ENCODE results near the gene TCEANC2. TPM values are rescaled to one million over a fixed set of nuclear protein-coding genes. Genes with fewer than 3 reads are reported as not detected.

Gene TCEANC2
- total and polyA plus RNA-seq, 2 experiments from 2014 or later: 6.0 to 6.3 TPM

DNA sequence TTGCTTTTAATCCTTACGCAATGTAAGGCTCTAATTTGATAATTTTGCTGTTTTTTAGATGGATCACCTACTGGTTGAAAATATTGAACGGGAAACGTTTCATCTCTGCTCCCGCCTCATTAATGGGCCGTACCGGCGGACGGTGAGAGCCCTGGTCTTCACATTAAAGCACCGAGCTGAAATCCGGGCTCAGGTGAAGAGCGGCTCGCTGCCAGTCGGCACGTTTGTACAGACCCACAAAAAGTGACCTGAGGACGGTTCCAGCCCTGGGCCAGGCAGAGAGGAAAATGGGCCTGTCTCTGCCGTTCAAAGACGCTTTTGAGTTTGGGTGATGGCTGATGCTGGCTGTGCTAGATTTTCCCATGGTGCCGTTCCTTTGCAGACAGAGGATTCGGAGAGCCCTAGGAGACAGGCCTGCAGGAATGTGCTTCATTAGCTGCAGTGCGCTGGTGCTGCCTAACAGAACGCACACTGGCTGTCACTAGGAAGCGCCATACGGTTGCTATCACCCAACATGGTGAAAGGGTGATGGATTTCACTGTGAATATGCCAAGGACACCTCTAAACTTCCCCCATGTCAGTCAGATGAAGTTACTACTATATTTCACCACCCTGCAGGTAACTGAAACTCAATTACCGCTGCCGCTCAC lies 42.9 kb downstream of the TCEANC2 start:
- ATAC-seq: peak; percentile 63
- H3K27ac Mint-ChIP-seq: no peak overlapping the region

More for the DNA sequence above, 42.9 kb downstream of the TCEANC2 start:
- H3K27me3 Mint-ChIP-seq (ENCODE audit: insufficient read depth, low read depth, poor library complexity): no peaks in the 10 kb centered on the region
- no peak for TF ChIP-seq JUNB (IDR thresholded peaks at IDR 0.05; ENCODE audit: unreplicated experiment)
- TF ChIP-seq, protein P1, sequence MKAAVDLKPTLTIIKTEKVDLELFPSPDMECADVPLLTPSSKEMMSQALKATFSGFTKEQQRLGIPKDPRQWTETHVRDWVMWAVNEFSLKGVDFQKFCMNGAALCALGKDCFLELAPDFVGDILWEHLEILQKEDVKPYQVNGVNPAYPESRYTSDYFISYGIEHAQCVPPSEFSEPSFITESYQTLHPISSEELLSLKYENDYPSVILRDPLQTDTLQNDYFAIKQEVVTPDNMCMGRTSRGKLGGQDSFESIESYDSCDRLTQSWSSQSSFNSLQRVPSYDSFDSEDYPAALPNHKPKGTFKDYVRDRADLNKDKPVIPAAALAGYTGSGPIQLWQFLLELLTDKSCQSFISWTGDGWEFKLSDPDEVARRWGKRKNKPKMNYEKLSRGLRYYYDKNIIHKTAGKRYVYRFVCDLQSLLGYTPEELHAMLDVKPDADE (IDR thresholded peaks at IDR 0.05): no peak
- TF ChIP-seq EZH2phosphoT487 (IDR thresholded peaks at IDR 0.05; ENCODE audit: unreplicated experiment): no peak
- TF ChIP-seq, protein P2, sequence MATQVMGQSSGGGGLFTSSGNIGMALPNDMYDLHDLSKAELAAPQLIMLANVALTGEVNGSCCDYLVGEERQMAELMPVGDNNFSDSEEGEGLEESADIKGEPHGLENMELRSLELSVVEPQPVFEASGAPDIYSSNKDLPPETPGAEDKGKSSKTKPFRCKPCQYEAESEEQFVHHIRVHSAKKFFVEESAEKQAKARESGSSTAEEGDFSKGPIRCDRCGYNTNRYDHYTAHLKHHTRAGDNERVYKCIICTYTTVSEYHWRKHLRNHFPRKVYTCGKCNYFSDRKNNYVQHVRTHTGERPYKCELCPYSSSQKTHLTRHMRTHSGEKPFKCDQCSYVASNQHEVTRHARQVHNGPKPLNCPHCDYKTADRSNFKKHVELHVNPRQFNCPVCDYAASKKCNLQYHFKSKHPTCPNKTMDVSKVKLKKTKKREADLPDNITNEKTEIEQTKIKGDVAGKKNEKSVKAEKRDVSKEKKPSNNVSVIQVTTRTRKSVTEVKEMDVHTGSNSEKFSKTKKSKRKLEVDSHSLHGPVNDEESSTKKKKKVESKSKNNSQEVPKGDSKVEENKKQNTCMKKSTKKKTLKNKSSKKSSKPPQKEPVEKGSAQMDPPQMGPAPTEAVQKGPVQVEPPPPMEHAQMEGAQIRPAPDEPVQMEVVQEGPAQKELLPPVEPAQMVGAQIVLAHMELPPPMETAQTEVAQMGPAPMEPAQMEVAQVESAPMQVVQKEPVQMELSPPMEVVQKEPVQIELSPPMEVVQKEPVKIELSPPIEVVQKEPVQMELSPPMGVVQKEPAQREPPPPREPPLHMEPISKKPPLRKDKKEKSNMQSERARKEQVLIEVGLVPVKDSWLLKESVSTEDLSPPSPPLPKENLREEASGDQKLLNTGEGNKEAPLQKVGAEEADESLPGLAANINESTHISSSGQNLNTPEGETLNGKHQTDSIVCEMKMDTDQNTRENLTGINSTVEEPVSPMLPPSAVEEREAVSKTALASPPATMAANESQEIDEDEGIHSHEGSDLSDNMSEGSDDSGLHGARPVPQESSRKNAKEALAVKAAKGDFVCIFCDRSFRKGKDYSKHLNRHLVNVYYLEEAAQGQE (IDR thresholded peaks at IDR 0.05; ENCODE audit: unreplicated experiment): no peak
- TF ChIP-seq NANOG (IDR thresholded peaks at IDR 0.05; ENCODE audit: borderline replicate concordance): no peak
- TF ChIP-seq, protein P3, sequence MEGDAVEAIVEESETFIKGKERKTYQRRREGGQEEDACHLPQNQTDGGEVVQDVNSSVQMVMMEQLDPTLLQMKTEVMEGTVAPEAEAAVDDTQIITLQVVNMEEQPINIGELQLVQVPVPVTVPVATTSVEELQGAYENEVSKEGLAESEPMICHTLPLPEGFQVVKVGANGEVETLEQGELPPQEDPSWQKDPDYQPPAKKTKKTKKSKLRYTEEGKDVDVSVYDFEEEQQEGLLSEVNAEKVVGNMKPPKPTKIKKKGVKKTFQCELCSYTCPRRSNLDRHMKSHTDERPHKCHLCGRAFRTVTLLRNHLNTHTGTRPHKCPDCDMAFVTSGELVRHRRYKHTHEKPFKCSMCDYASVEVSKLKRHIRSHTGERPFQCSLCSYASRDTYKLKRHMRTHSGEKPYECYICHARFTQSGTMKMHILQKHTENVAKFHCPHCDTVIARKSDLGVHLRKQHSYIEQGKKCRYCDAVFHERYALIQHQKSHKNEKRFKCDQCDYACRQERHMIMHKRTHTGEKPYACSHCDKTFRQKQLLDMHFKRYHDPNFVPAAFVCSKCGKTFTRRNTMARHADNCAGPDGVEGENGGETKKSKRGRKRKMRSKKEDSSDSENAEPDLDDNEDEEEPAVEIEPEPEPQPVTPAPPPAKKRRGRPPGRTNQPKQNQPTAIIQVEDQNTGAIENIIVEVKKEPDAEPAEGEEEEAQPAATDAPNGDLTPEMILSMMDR (conservative IDR thresholded peaks at IDR 0.05; ENCODE audit: low read depth in 2 of 2): no peak; a peak in 1 of 4 replicates
- TF ChIP-seq POLR2AphosphoS5 (IDR thresholded peaks at IDR 0.05; ENCODE audit: low read depth): no peak
- TF ChIP-seq, protein P4, sequence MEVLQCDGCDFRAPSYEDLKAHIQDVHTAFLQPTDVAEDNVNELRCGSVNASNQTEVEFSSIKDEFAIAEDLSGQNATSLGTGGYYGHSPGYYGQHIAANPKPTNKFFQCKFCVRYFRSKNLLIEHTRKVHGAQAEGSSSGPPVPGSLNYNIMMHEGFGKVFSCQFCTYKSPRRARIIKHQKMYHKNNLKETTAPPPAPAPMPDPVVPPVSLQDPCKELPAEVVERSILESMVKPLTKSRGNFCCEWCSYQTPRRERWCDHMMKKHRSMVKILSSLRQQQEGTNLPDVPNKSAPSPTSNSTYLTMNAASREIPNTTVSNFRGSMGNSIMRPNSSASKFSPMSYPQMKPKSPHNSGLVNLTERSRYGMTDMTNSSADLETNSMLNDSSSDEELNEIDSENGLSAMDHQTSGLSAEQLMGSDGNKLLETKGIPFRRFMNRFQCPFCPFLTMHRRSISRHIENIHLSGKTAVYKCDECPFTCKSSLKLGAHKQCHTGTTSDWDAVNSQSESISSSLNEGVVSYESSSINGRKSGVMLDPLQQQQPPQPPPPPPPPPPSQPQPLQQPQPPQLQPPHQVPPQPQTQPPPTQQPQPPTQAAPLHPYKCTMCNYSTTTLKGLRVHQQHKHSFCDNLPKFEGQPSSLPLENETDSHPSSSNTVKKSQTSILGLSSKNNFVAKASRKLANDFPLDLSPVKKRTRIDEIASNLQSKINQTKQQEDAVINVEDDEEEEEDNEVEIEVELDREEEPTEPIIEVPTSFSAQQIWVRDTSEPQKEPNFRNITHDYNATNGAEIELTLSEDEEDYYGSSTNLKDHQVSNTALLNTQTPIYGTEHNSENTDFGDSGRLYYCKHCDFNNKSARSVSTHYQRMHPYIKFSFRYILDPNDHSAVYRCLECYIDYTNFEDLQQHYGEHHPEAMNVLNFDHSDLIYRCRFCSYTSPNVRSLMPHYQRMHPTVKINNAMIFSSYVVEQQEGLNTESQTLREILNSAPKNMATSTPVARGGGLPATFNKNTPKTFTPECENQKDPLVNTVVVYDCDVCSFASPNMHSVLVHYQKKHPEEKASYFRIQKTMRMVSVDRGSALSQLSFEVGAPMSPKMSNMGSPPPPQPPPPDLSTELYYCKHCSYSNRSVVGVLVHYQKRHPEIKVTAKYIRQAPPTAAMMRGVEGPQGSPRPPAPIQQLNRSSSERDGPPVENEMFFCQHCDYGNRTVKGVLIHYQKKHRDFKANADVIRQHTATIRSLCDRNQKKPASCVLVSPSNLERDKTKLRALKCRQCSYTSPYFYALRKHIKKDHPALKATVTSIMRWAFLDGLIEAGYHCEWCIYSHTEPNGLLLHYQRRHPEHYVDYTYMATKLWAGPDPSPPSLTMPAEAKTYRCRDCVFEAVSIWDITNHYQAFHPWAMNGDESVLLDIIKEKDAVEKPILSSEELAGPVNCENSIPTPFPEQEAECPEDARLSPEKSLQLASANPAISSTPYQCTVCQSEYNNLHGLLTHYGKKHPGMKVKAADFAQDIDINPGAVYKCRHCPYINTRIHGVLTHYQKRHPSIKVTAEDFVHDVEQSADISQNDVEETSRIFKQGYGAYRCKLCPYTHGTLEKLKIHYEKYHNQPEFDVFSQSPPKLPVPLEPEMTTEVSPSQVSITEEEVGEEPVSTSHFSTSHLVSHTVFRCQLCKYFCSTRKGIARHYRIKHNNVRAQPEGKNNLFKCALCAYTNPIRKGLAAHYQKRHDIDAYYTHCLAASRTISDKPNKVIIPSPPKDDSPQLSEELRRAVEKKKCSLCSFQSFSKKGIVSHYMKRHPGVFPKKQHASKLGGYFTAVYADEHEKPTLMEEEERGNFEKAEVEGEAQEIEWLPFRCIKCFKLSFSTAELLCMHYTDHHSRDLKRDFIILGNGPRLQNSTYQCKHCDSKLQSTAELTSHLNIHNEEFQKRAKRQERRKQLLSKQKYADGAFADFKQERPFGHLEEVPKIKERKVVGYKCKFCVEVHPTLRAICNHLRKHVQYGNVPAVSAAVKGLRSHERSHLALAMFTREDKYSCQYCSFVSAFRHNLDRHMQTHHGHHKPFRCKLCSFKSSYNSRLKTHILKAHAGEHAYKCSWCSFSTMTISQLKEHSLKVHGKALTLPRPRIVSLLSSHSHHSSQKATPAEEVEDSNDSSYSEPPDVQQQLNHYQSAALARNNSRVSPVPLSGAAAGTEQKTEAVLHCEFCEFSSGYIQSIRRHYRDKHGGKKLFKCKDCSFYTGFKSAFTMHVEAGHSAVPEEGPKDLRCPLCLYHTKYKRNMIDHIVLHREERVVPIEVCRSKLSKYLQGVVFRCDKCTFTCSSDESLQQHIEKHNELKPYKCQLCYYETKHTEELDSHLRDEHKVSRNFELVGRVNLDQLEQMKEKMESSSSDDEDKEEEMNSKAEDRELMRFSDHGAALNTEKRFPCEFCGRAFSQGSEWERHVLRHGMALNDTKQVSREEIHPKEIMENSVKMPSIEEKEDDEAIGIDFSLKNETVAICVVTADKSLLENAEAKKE (CRISPR knock-in tag; IDR thresholded peaks at IDR 0.05): no peak
- TF ChIP-seq EZH2 (IDR thresholded peaks at IDR 0.05; ENCODE audit: low read depth, unreplicated experiment): no peak
- TF ChIP-seq STAT1 (IDR thresholded peaks at IDR 0.05; ENCODE audit: unreplicated experiment): no peak
- TF ChIP-seq ZNF114 (CRISPR knock-in tag; IDR thresholded peaks at IDR 0.05): no peak
- TF ChIP-seq CREB1 (CRISPR knock-in tag; IDR thresholded peaks at IDR 0.05; ENCODE audit: low read depth): no peak
- TF ChIP-seq ZNF331 (CRISPR knock-in tag; IDR thresholded peaks at IDR 0.05; ENCODE audit: low read depth): no peak
- no peak for DNase-seq (ENCODE audit: low spot score)
- H3K4me3 ChIP-seq: no peak overlapping the region
- no peak overlapping the region for H2AFZ ChIP-seq
- H3K79me2 ChIP-seq (replicated peaks; ENCODE audit: insufficient read depth): no peaks in the 10 kb centered on the region
- H3K36me3 ChIP-seq (ENCODE audit: insufficient read depth): no peaks in the 10 kb centered on the region
- no peaks in the 10 kb centered on the region for H3K27me3 ChIP-seq (ENCODE audit: insufficient read depth)
- H3K9me2 ChIP-seq (ENCODE audit: insufficient read depth): no peaks in the 10 kb centered on the region
- H3K9me3 Mint-ChIP-seq: no peaks in the 10 kb centered on the region
- H3K4me1 Mint-ChIP-seq: peaks cover 10% of the 10 kb centered on the region
- H3K4me2 ChIP-seq: no peak overlapping the region
- H3K36me3 Mint-ChIP-seq (ENCODE audit: low read depth): no peaks in the 10 kb centered on the region
- H3K4me1 ChIP-seq (ENCODE audit: insufficient read depth): 0 out of 2 replicates have a peak, but pooled peaks cover 4% of the 10 kb centered on the region
- H3K27ac ChIP-seq (ENCODE audit: low read depth): no peak overlapping the region
- no peaks in the 10 kb centered on the region for H3F3A ChIP-seq (replicated peaks; ENCODE audit: low read depth)
- no peaks in the 10 kb centered on the region for H4K20me1 ChIP-seq (replicated peaks; ENCODE audit: insufficient read depth)
- H3K4me3 Mint-ChIP-seq: no peak overlapping the region
